ENCODE results near the gene ELMO1.
A peak's percentile ranks its signal among the peaks of the same experiment; 100 is the strongest.

The ELMO1 gene

GRCh38 chr7:37037286-37037685, 411.4 kb downstream of the ELMO1 start:
- DNase-seq, result no peak

- no peak for DNase-seq
These were observed 413.0 kb downstream of the ELMO1 start for GRCh38 chr7:37035631-37036030.

- no peak for DNase-seq
These were observed 415.5 kb downstream of the ELMO1 start for GRCh38 chr7:37033141-37033540.

GRCh38 chr7:37032258-37032601, 416.4 kb downstream of the ELMO1 start:
- DNase-seq, result no peak

GRCh38 chr7:37031571-37032257, 416.9 kb downstream of the ELMO1 start:
- DNase-seq, result peak; percentile 79

- no peak for DNase-seq
These were observed 419.7 kb downstream of the ELMO1 start for GRCh38 chr7:37028909-37029440.

- no peak for DNase-seq
These were observed 420.9 kb downstream of the ELMO1 start for GRCh38 chr7:37027557-37028341.

GRCh38 chr7:37027104-37027503, 421.6 kb downstream of the ELMO1 start:
- DNase-seq, result no peak

GRCh38 chr7:37018954-37019353, 429.7 kb downstream of the ELMO1 start:
- DNase-seq, result no peak

- no peak for DNase-seq
These were observed 432.4 kb downstream of the ELMO1 start for GRCh38 chr7:37016064-37016878.

- no peak for DNase-seq
These were observed 433.2 kb downstream of the ELMO1 start for GRCh38 chr7:37015353-37016034.

GRCh38 chr7:37013771-37014170, 434.9 kb downstream of the ELMO1 start:
- no peak for DNase-seq

GRCh38 chr7:37011151-37011890, 437.3 kb downstream of the ELMO1 start:
- DNase-seq, result no peak

GRCh38 chr7:37009125-37009675, 439.5 kb downstream of the ELMO1 start:
- DNase-seq, result no peak

GRCh38 chr7:37007691-37008090, 441.0 kb downstream of the ELMO1 start:
- no peak for DNase-seq

- DNase-seq, result no peak
These were observed 441.4 kb downstream of the ELMO1 start for GRCh38 chr7:37007268-37007667.

- no peak for DNase-seq
These were observed 441.9 kb downstream of the ELMO1 start for GRCh38 chr7:37006764-37007163.

- DNase-seq, result no peak
These were observed 448.2 kb downstream of the ELMO1 start for GRCh38 chr7:37000511-37000910.

- DNase-seq, result no peak
These were observed 448.8 kb downstream of the ELMO1 start for GRCh38 chr7:36999626-37000485.

GRCh38 chr7:36995776-36996175, 452.9 kb downstream of the ELMO1 start:
- no peak for DNase-seq
